Measurements from ENCODE around the gene FAM177B. TPM values are rescaled to one million over a fixed set of nuclear protein-coding genes. Genes with fewer than 3 reads are reported as not detected.

FAM177B gene
- total RNA-seq, 1 experiment from 2014 or later: not detected

DNA sequence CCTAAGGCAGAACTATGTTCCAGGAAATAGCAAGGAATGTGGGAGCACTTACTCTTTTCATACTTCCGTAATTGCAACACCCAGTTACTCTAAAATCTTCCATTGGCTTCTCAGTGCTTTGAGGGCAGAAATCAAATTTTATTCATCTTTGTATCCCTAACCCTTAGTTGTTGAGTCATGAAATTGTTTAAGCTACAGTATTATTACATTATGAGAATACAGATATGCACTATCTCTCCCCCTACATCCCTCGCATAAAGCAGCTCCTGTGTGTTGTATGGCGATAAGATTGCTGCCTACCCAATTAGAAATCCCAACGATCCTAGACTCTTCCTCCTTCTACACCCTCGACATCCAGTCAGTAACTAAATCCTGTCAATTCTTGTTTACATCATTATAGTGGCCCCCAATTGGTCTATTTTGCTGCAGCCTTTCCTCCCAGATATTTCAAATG is 27.3 kb upstream of the FAM177B start:
- peaks cover 19% of the 10 kb centered on the region for H3K4me1 ChIP-seq (ENCODE audit: insufficient read depth, low read length)
- H3K9ac ChIP-seq (ENCODE audit: low read length): no peak overlapping the region
- POLR2A ChIA-PET (ENCODE audit: unreplicated experiment): no interaction called here
- no peaks in the 10 kb centered on the region for H3K27me3 ChIP-seq (ENCODE audit: low read length)
- H3F3A ChIP-seq (ENCODE audit: low read length, unreplicated experiment): peaks cover 5% of the 10 kb centered on the region
- H2AFZ ChIP-seq (ENCODE audit: low read length): no peak overlapping the region
- H3K27ac ChIP-seq (ENCODE audit: low read length): no peak overlapping the region
- H3K9me3 ChIP-seq (ENCODE audit: low read length): no peaks in the 10 kb centered on the region
- no peaks in the 10 kb centered on the region for H3K9me2 ChIP-seq (replicated peaks; ENCODE audit: low read length)
- TF ChIP-seq EZH2 (IDR thresholded peaks at IDR 0.05; ENCODE audit: low read length, unreplicated experiment) (no peak), CTCF (conservative IDR thresholded peaks at IDR 0.05; ENCODE audit: low read depth, low read length) (no peak), EZH2phosphoT487 (IDR thresholded peaks at IDR 0.05; ENCODE audit: borderline replicate concordance, low read length) (no peak)
- H3K36me3 ChIP-seq (ENCODE audit: low read depth, low read length): no peaks in the 10 kb centered on the region
- H3K79me2 ChIP-seq (ENCODE audit: low read length): peaks cover 86% of the 10 kb centered on the region
- DNase-seq: no peak
- intact Hi-C loops (cut with micrococcal nuclease): loop anchor here (5.0 kb wide), 2 partner anchors 107 to 1922 kb away; partner anchors contain the start of gene MTARC1
- H3K4me3 ChIP-seq (ENCODE audit: low read length): peak overlapping the region; percentile 79; the same call in 1 of the 2 replicates
- H4K20me1 ChIP-seq (ENCODE audit: low read length): 0 out of 2 replicates have a peak, but pooled peaks cover 7% of the 10 kb centered on the region
- ATAC-seq: no peak
- H3K4me2 ChIP-seq (ENCODE audit: low read length): peak overlapping the region; percentile 95
- no TSS peak for BruUV-seq (replicated peaks)
- CTCF ChIA-PET: no interaction called here

- H3K9ac ChIP-seq (ENCODE audit: low read length): peak overlapping the region; percentile 73
- peaks cover 5% of the 10 kb centered on the region for H3F3A ChIP-seq (ENCODE audit: low read length, unreplicated experiment)
- CTCF ChIA-PET: no interaction called here
- peak overlapping the region; percentile 86 for H2AFZ ChIP-seq (ENCODE audit: low read length)
- H4K20me1 ChIP-seq (ENCODE audit: low read length): 0 out of 2 replicates have a peak, but pooled peaks cover 7% of the 10 kb centered on the region
- ATAC-seq: peak; percentile 55
- H3K27me3 ChIP-seq (ENCODE audit: low read length): no peaks in the 10 kb centered on the region
- intact Hi-C loops (cut with micrococcal nuclease): loop anchor here (2.0 to 5.0 kb wide), 3 partner anchors 69 to 1924 kb away; partner anchors contain the start of gene MTARC1
- H3K9me3 ChIP-seq (ENCODE audit: low read length): no peaks in the 10 kb centered on the region
- peaks cover 71% of the 10 kb centered on the region for H3K79me2 ChIP-seq (ENCODE audit: low read length)
- H3K36me3 ChIP-seq (ENCODE audit: low read depth, low read length): peaks cover 4% of the 10 kb centered on the region; the same call in 1 of the 2 replicates
- H3K4me1 ChIP-seq (ENCODE audit: insufficient read depth, low read length): peaks cover 19% of the 10 kb centered on the region
- POLR2A ChIA-PET (ENCODE audit: unreplicated experiment): interaction anchor here (0.5 to 0.8 kb wide), 3 partner anchors 41 to 247 kb away, joined by 4 to 7 read pairs (median 5); no protein-coding TSS in a partner anchor
- DNase-seq: peak; percentile 94
- H3K4me2 ChIP-seq (ENCODE audit: low read length): peak overlapping the region; percentile 95
- H3K9me2 ChIP-seq (replicated peaks; ENCODE audit: low read length): no peaks in the 10 kb centered on the region
- H3K27ac ChIP-seq (ENCODE audit: low read length): peak overlapping the region; percentile 66
- TSS peak; percentile 49 for BruUV-seq (replicated peaks)
- H3K4me3 ChIP-seq (ENCODE audit: low read length): peak overlapping the region; percentile 79
- TF ChIP-seq CTCF (conservative IDR thresholded peaks at IDR 0.05; ENCODE audit: low read depth, low read length) (no peak), EZH2phosphoT487 (IDR thresholded peaks at IDR 0.05; ENCODE audit: borderline replicate concordance, low read length) (peak; percentile 72), EZH2 (IDR thresholded peaks at IDR 0.05; ENCODE audit: low read length, unreplicated experiment) (no peak)
These were observed 25.4 kb upstream of the FAM177B start for GRCh38 chr1:222711319-222712252.

Measured in PC-3 (cell line).